Ovary (tissue), 3 donors: ENCODE measurements around the gene MTMR8.

Experiments
- POLR2A ChIP-seq: fragments of 450-650 bp; IDR thresholded peaks from one replicate; pipeline ENCODE4 v1.6.1; 2017; ENCODE audit warnings: antibody characterized with exemption, mild to moderate bottlenecking, moderate library complexity
- TF ChIP-seq, protein P1 (sequence below), 3 donors: fragments of 450-650 bp in 2 of 3; fragments of 200-600 bp in 1 of 3; IDR thresholded peaks; one replicate each; pipeline versions ENCODE4 v1.5.1 to v1.8.0; 2016 to 2022; ENCODE audit warnings: antibody characterized with exemption in 3 of 3, mild to moderate bottlenecking in 1 of 3
- donor health status: DM: no; HTN: no; CAD: no.

DNA sequence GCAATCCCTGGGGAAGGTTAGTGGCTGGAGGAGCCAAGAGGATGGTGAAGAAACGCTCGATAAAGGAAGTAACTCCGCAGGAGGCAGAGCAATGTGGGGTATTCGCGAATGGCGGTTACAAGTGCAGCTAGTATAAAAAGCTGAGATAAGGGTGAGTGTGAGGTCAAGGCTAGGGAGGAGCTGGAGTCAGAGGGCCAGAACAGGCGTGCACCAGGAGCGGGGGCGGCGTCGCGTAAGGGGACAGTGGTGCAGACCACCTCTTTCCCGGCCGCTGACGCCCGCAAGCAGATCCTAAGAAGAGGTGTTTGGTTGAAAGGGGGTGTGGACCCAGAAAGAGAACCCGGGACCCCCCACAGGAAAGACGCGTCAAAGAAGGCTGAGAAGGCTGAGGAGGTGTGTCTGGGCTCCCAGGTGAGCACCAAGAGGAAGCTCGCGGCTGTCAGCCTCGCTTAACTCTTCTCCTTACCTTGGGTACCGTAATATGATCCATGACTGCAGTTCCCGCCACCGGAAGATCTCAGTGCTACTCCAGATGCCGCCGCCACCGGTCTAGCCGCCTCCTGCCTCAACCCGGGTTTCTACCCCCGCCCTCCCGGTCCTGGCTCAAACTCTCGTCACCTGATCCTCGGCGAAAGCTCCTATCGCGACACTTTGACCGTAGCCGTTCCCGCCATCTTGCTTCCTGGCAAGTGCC, at the start of gene MTMR8:
- TF ChIP-seq, protein P1, sequence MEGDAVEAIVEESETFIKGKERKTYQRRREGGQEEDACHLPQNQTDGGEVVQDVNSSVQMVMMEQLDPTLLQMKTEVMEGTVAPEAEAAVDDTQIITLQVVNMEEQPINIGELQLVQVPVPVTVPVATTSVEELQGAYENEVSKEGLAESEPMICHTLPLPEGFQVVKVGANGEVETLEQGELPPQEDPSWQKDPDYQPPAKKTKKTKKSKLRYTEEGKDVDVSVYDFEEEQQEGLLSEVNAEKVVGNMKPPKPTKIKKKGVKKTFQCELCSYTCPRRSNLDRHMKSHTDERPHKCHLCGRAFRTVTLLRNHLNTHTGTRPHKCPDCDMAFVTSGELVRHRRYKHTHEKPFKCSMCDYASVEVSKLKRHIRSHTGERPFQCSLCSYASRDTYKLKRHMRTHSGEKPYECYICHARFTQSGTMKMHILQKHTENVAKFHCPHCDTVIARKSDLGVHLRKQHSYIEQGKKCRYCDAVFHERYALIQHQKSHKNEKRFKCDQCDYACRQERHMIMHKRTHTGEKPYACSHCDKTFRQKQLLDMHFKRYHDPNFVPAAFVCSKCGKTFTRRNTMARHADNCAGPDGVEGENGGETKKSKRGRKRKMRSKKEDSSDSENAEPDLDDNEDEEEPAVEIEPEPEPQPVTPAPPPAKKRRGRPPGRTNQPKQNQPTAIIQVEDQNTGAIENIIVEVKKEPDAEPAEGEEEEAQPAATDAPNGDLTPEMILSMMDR (IDR thresholded peaks at IDR 0.05): no peak
- TF ChIP-seq POLR2A: no peak
